GM12891 (cell line): ENCODE results near the gene CTDNEP1. TPM values are rescaled to one million over a fixed set of nuclear protein-coding genes. Genes with fewer than 3 reads are reported as not detected.

ENCODE experiments used
- DNase-seq: peaks from one replicate; pipeline ENCODE4 v3.0.0; 2011; ENCODE audit warnings: low spot score; ENCODE audit not compliant: insufficient read length
- FAIRE-seq: peaks from 2 replicates; lab custom pipeline; 2011; peaks lifted over from hg19 to GRCh38; lab: Jason Lieb, UNC
- PAX5 ChIP-seq: IDR thresholded peaks from 2 replicates; pipeline ENCODE4 v1.6.1; 2011; ENCODE audit warnings: low read length, moderate library complexity, mild to moderate bottlenecking; ENCODE audit not compliant: insufficient read depth, severe bottlenecking
- POLR2A ChIP-seq: IDR thresholded peaks from 2 replicates; pipeline ENCODE4 v1.6.1; 2011; ENCODE audit warnings: low read depth, low read length, control low read depth
- POLR2AphosphoS5 ChIP-seq: IDR thresholded peaks from 2 replicates; pipeline ENCODE4 v1.6.1; 2011; ENCODE audit warnings: low read depth, low read length, control low read depth
- POU2F2 ChIP-seq: IDR thresholded peaks from 2 replicates; pipeline ENCODE4 v1.6.1; 2011; ENCODE audit warnings: low read depth, mild to moderate bottlenecking, control low read depth, low read length, moderate library complexity
- SPI1 ChIP-seq: IDR thresholded peaks from 2 replicates; pipeline ENCODE4 v1.6.1; 2011; ENCODE audit warnings: low read depth, low read length, control low read depth
- TAF1 ChIP-seq: IDR thresholded peaks from 2 replicates; pipeline ENCODE4 v1.6.1; 2011; ENCODE audit warnings: low read depth, low read length, control low read depth
- polyA plus RNA-seq: library from polyadenylated mRNA; unstranded; fragments of >200 nt; gene quantifications from one replicate; pipeline ENCODE4 v1.2.1, GENCODE V29; 2012; ENCODE audit warnings: low read depth, missing spikeins, inconsistent platforms; ENCODE audit not compliant: missing spikeins

Gene CTDNEP1
- polyA plus RNA-seq: 94.2 TPM

GRCh38 chr17:7251661-7252175 lies at the start of gene CTDNEP1:
TSS of gene CTDNEP1 (minus strand) at chr17:7251734. CDS start at chr17:7251296, 438 bp downstream.
- TF ChIP-seq POU2F2: no peak
- peak; percentile 58; the same call in 1 of the 2 replicates for TF ChIP-seq POLR2AphosphoS5
- TF ChIP-seq SPI1: peak; percentile 68
- no peak for TF ChIP-seq PAX5
- peak; percentile 79 for TF ChIP-seq POLR2A
- peak; percentile 85 for TF ChIP-seq TAF1
- DNase-seq (peak; percentile 95), FAIRE-seq (peak; percentile 100)

GRCh38 chr17:7296189-7296861 lies 44.8 kb upstream of the CTDNEP1 start:
- DNase-seq (peak; percentile 84), FAIRE-seq (peak; percentile 91)
- TF ChIP-seq POLR2A: no peak
- TF ChIP-seq PAX5: no peak

GRCh38 chr17:7295230-7296180 lies 44.0 kb upstream of the CTDNEP1 start:
- DNase-seq (no peak), FAIRE-seq (peak; percentile 65)
- TF ChIP-seq POU2F2 (no peak), PAX5 (no peak)

- TF ChIP-seq POLR2AphosphoS5 (no peak), POLR2A (no peak), POU2F2 (no peak), SPI1 (no peak), PAX5 (no peak), TAF1 (no peak)
- DNase-seq (peak; percentile 91), FAIRE-seq (peak; percentile 75)
These were observed 43.1 kb upstream of the CTDNEP1 start, which contains the start of gene YBX2 for GRCh38 chr17:7294614-7295153. TSS of gene YBX2 (minus strand) at chr17:7294639. CDS start at chr17:7294500, 139 bp downstream.

GRCh38 chr17:7293816-7294613 lies 42.5 kb upstream of the CTDNEP1 start:
- FAIRE-seq (no peak), DNase-seq (no peak)

GRCh38 chr17:7293159-7293558 lies 41.6 kb upstream of the CTDNEP1 start:
- TF ChIP-seq POLR2A (no peak), SPI1 (no peak), POLR2AphosphoS5 (no peak), POU2F2 (no peak), TAF1 (no peak), PAX5 (no peak)
- FAIRE-seq (no peak), DNase-seq (no peak)

More at GRCh38 chr17:7293816-7294613, 42.5 kb upstream of the CTDNEP1 start:
- TF ChIP-seq TAF1 (no peak), POLR2AphosphoS5 (no peak), POU2F2 (no peak), POLR2A (no peak), SPI1 (no peak), PAX5 (no peak)

- FAIRE-seq (no peak), DNase-seq (no peak)
- TF ChIP-seq SPI1 (no peak), POLR2A (no peak), POU2F2 (no peak), PAX5 (no peak), TAF1 (no peak), POLR2AphosphoS5 (no peak)
These were observed 41.2 kb upstream of the CTDNEP1 start for GRCh38 chr17:7292729-7293128.

GRCh38 chr17:7292194-7292593 lies 40.7 kb upstream of the CTDNEP1 start:
- FAIRE-seq (no peak), DNase-seq (no peak)
- TF ChIP-seq SPI1 (no peak), POLR2A (no peak), PAX5 (no peak), POU2F2 (no peak), TAF1 (no peak), POLR2AphosphoS5 (no peak)
